Coronary artery (tissue), 2 donors: ENCODE measurements around the gene UMAD1.

ENCODE experiments used
- DNase-seq: peaks from one replicate; pipeline ENCODE4 v3.0.0-alpha.2; 2017; ENCODE audit warnings: low spot score
- H3K27ac ChIP-seq, 2 donors: fragments of 200-600 bp; sonication (generic); one replicate each; pipeline ENCODE4 v1.5.1; 2016 to 2019
- H3K4me3 ChIP-seq: fragments of 200-600 bp; sonication (generic); 2 replicates; pipeline ENCODE4 v1.5.1; 2016; ENCODE audit warnings: mild to moderate bottlenecking, moderate library complexity
- TF ChIP-seq, protein P1 (sequence below): fragments of 200-600 bp; sonication (generic); IDR thresholded peaks from one replicate; pipeline ENCODE4 v1.5.1; 2019; ENCODE audit warnings: antibody characterized with exemption

The UMAD1 gene

DNA sequence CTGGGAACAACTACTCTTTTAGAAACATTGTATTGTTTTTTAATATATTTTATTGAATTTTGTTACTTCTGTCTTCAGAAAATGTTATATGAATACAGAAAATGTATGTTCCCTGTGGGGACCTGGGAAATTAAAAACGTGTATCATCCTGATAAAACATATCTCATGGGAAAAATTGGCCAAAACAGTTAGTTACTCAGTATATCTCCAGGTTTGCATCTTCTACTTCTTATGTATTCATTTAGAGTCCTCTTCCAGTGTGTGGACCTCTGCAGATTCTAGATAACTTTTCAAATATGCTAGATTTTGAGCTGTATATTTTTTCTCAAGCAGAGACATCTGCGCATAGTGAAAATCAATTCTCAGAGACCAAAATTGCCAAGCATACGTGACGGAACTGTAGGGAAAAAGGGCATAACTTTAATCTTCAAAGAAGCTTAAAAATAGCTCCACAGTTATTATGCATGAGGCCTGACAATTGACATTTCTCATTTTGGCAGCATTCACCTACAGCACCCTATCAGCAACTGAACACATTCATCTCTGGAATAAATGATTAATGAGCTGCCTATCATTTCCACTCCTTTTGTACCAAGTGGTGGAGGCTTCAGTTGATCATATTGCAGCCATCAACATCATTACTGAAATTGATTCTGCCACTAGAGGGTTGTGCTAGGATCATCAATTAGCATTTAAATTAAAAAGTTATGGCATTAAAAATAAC is 26.4 kb upstream of the UMAD1 start:
- TF ChIP-seq, protein P1, sequence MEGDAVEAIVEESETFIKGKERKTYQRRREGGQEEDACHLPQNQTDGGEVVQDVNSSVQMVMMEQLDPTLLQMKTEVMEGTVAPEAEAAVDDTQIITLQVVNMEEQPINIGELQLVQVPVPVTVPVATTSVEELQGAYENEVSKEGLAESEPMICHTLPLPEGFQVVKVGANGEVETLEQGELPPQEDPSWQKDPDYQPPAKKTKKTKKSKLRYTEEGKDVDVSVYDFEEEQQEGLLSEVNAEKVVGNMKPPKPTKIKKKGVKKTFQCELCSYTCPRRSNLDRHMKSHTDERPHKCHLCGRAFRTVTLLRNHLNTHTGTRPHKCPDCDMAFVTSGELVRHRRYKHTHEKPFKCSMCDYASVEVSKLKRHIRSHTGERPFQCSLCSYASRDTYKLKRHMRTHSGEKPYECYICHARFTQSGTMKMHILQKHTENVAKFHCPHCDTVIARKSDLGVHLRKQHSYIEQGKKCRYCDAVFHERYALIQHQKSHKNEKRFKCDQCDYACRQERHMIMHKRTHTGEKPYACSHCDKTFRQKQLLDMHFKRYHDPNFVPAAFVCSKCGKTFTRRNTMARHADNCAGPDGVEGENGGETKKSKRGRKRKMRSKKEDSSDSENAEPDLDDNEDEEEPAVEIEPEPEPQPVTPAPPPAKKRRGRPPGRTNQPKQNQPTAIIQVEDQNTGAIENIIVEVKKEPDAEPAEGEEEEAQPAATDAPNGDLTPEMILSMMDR: no peak
- Histone ChIP-seq H3K27ac (no peak overlapping the region), H3K4me3 (no peak overlapping the region)
- DNase-seq: no peak

- H3K27ac ChIP-seq: no peak overlapping the region
- TF ChIP-seq, protein P1: no peak
- H3K4me3 ChIP-seq: no peak overlapping the region
- no peak for DNase-seq
Observed at GRCh38 chr7:7617550-7617949, 23.0 kb upstream of the UMAD1 start.

- Histone ChIP-seq H3K27ac (no peak overlapping the region), H3K4me3 (no peak overlapping the region)
- DNase-seq: no peak
- TF ChIP-seq, protein P1: no peak
Observed at GRCh38 chr7:7618410-7618809, 22.1 kb upstream of the UMAD1 start.

DNA sequence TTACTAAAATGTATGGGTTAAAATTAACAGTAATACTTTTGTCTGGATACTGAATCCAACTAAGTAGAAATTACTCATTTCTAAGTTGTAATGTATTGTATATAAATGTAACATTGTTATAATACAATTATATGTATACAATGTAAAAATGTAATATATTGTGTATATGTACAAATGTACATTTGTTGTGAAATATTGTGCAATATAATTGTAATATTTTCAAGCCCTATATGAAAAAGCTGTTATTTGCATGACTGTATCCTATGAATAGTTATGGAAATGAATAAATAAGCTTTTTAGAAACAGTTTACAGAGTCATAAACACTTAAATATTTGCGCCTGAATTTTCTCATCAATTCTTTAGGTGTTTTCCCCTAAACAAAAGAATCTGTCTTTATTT is 20.3 kb upstream of the UMAD1 start:
- TF ChIP-seq, protein P1: no peak
- H3K27ac ChIP-seq: no peak overlapping the region
- DNase-seq: no peak
- no peak overlapping the region for H3K4me3 ChIP-seq

DNA sequence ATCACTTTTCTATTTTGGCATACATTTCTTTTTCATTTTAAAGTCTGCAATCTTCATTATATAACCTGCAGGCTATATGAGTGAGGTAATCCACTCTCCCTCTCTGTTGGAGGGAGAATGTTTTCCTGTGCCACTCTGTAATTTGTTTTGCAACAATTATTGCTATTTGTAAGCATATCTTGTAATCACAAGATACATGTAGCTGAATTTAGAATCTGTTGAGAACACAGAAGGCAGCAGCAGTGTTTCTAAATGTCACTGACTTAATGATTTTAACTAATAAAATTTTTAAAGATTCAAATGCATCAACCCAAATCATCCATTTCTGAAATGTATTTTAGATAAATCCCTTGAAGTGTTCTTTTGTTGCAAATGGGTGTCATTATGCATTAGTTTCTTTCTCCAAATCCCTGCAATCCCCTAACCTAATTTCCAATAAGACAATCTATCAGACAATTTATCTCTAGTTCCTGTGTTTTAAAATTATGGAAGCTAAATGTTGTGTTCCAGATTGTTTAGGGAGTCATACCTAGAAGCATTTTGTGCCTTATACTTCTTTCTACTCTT is 19.8 kb upstream of the UMAD1 start:
- no peak overlapping the region for H3K27ac ChIP-seq
- no peak for DNase-seq

DNA sequence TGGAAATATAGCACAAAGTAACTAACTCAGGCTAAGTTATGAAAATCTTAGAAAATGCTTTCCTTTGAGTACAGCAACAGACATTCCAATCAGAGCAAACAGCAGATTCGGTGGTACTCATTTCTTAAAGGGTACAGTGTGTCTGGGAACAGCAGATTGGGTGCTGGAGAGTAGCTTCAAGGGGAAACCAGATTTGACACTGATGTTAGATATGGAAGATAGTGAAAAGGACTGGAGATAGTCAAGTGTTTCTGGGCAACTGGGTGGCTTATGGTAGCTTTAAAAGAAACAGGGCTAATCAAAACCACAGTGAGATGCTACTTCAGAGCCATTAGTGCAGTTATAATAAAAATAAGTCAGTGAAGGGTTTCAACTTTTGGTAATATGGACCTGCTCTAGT is 12.1 kb upstream of the UMAD1 start:
- TF ChIP-seq, protein P1: no peak

More for the DNA sequence above, 19.8 kb upstream of the UMAD1 start:
- no peak overlapping the region for H3K4me3 ChIP-seq
- TF ChIP-seq, protein P1: no peak

More for the DNA sequence above, 12.1 kb upstream of the UMAD1 start:
- no peak for DNase-seq
- Histone ChIP-seq H3K27ac (no peak overlapping the region), H3K4me3 (no peak overlapping the region)
